Muscle layer of duodenum (tissue), 2 donors: ENCODE data around the gene MESD.

Source experiments
- H3K27ac ChIP-seq: one replicate; pipeline ENCODE4 v1.7.0; 2013; ENCODE audit warnings: mild to moderate bottlenecking, low read length
- H3K27me3 ChIP-seq: one replicate; pipeline ENCODE4 v1.7.0; 2013; ENCODE audit warnings: low read depth, mild to moderate bottlenecking, control low read depth, low read length
- H3K36me3 ChIP-seq, 2 donors: one replicate each; pipeline ENCODE4 v1.7.0; 2013; ENCODE audit warnings: low read length in 2 of 2, control low read depth in 1 of 2, mild to moderate bottlenecking in 1 of 2; ENCODE audit not compliant: insufficient read depth in 2 of 2, control insufficient read depth in 1 of 2
- H3K4me1 ChIP-seq, 2 donors: one replicate each; pipeline ENCODE4 v1.7.0; 2013; ENCODE audit warnings: low read length in 2 of 2, mild to moderate bottlenecking in 2 of 2, control low read depth in 1 of 2, moderate library complexity in 1 of 2; ENCODE audit not compliant: insufficient read depth in 2 of 2, control insufficient read depth in 1 of 2
- H3K4me3 ChIP-seq, 2 donors: one replicate each; pipeline ENCODE4 v1.7.0; 2013; ENCODE audit warnings: low read length in 2 of 2, low read depth in 1 of 2, mild to moderate bottlenecking in 1 of 2
- H3K9me3 ChIP-seq, 2 donors: one replicate each; pipeline ENCODE4 v1.7.0; 2013; ENCODE audit warnings: low read length in 2 of 2, control low read depth in 1 of 2, mild to moderate bottlenecking in 1 of 2; ENCODE audit not compliant: control insufficient read depth in 1 of 2
- donor health status: healthy.

The MESD gene

GRCh38 chr15:81000144-81000623 is 10.6 kb upstream of the MESD start:
- Histone ChIP-seq H3K9me3 (no peaks in the 10 kb centered on the region), H3K27ac (peak overlapping the region; percentile 88), H3K4me1 (peaks cover 0 to 23% of the 10 kb centered on the region in 2 donors), H3K36me3 (peaks cover 0 to 9% of the 10 kb centered on the region in 2 donors), H3K4me3 (peak overlapping the region; percentile 76 to 77), H3K27me3 (no peaks in the 10 kb centered on the region)

- H3K4me1 ChIP-seq, result peaks cover 0 to 23% of the 10 kb centered on the region in 2 donors
- H3K4me3 ChIP-seq, result peak overlapping the region; percentile 76 to 77
- H3K27me3 ChIP-seq, result no peaks in the 10 kb centered on the region
- peaks cover 0 to 9% of the 10 kb centered on the region in 2 donors for H3K36me3 ChIP-seq
- peak overlapping the region; percentile 88 for H3K27ac ChIP-seq
- no peaks in the 10 kb centered on the region for H3K9me3 ChIP-seq
Measured at GRCh38 chr15:80999623-81000036, 10.0 kb upstream of the MESD start.

GRCh38 chr15:80998251-80998650 is 8.6 kb upstream of the MESD start:
- no peak overlapping the region for H3K27ac ChIP-seq
- peaks cover 0 to 6% of the 10 kb centered on the region in 2 donors for H3K36me3 ChIP-seq
- no peaks in the 10 kb centered on the region for H3K27me3 ChIP-seq
- no peak overlapping the region for H3K4me3 ChIP-seq
- no peaks in the 10 kb centered on the region for H3K9me3 ChIP-seq
- peaks cover 0 to 12% of the 10 kb centered on the region in 2 donors for H3K4me1 ChIP-seq

GRCh38 chr15:80997692-80998091 is 8.1 kb upstream of the MESD start:
- H3K27me3 ChIP-seq, result no peaks in the 10 kb centered on the region
- H3K36me3 ChIP-seq, result peaks cover 0 to under 1% of the 10 kb centered on the region in 2 donors
- no peaks in the 10 kb centered on the region for H3K9me3 ChIP-seq
- H3K4me3 ChIP-seq, result no peak overlapping the region
- H3K27ac ChIP-seq, result no peak overlapping the region
- peaks cover 0 to 7% of the 10 kb centered on the region in 2 donors for H3K4me1 ChIP-seq

- H3K27me3 ChIP-seq, result no peaks in the 10 kb centered on the region
- H3K4me1 ChIP-seq, result peaks cover under 1 to 5% of the 10 kb centered on the region in 2 donors
- H3K4me3 ChIP-seq, result no peak overlapping the region
- no peak overlapping the region for H3K27ac ChIP-seq
- no peaks in the 10 kb centered on the region for H3K9me3 ChIP-seq
- H3K36me3 ChIP-seq, result no peaks in the 10 kb centered on the region
Measured at GRCh38 chr15:80996247-80996646, 6.6 kb upstream of the MESD start.

GRCh38 chr15:80992441-80992840 is 2.8 kb upstream of the MESD start:
- Histone ChIP-seq H3K36me3 (no peaks in the 10 kb centered on the region), H3K27me3 (no peaks in the 10 kb centered on the region), H3K4me3 (no peak overlapping the region), H3K9me3 (no peaks in the 10 kb centered on the region), H3K27ac (no peak overlapping the region), H3K4me1 (peaks cover 21 to 29% of the 10 kb centered on the region in 2 donors)

- H3K27ac ChIP-seq, result no peak overlapping the region
- no peak overlapping the region for H3K4me3 ChIP-seq
- H3K36me3 ChIP-seq, result no peaks in the 10 kb centered on the region
- H3K4me1 ChIP-seq, result peaks cover 21 to 33% of the 10 kb centered on the region in 2 donors
- no peaks in the 10 kb centered on the region for H3K9me3 ChIP-seq
- H3K27me3 ChIP-seq, result no peaks in the 10 kb centered on the region
Measured at GRCh38 chr15:80992006-80992405, 2.4 kb upstream of the MESD start.

GRCh38 chr15:80991421-80991820 is 1.8 kb upstream of the MESD start:
- Histone ChIP-seq H3K27ac (peak overlapping the region; percentile 93), H3K9me3 (no peaks in the 10 kb centered on the region), H3K27me3 (no peaks in the 10 kb centered on the region), H3K36me3 (no peaks in the 10 kb centered on the region), H3K4me3 (no peak overlapping the region), H3K4me1 (peaks cover 21 to 39% of the 10 kb centered on the region in 2 donors)

GRCh38 chr15:80990955-80991354 is 1.3 kb upstream of the MESD start:
- no peak overlapping the region for H3K4me3 ChIP-seq
- H3K27me3 ChIP-seq, result no peaks in the 10 kb centered on the region
- H3K9me3 ChIP-seq, result no peaks in the 10 kb centered on the region
- H3K27ac ChIP-seq, result peak overlapping the region; percentile 93
- peaks cover 21 to 39% of the 10 kb centered on the region in 2 donors for H3K4me1 ChIP-seq
- H3K36me3 ChIP-seq, result no peaks in the 10 kb centered on the region

- H3K27ac ChIP-seq, result peak overlapping the region; percentile 82
- no peaks in the 10 kb centered on the region for H3K36me3 ChIP-seq
- no peaks in the 10 kb centered on the region for H3K9me3 ChIP-seq
- peak overlapping the region; percentile 94 to 95 for H3K4me3 ChIP-seq
- peaks cover 21 to 39% of the 10 kb centered on the region in 2 donors for H3K4me1 ChIP-seq
- H3K27me3 ChIP-seq, result no peaks in the 10 kb centered on the region
Measured at GRCh38 chr15:80989081-80989517, 520 bp downstream of the MESD start.

- H3K36me3 ChIP-seq, result no peaks in the 10 kb centered on the region
- H3K27ac ChIP-seq, result no peak overlapping the region
- H3K27me3 ChIP-seq, result no peaks in the 10 kb centered on the region
- H3K4me3 ChIP-seq, result peak overlapping the region; percentile 94 to 95
- peaks cover 21 to 39% of the 10 kb centered on the region in 2 donors for H3K4me1 ChIP-seq
- H3K9me3 ChIP-seq, result no peaks in the 10 kb centered on the region
Measured at GRCh38 chr15:80988148-80988796, 1.3 kb downstream of the MESD start.

- no peak overlapping the region for H3K27ac ChIP-seq
- no peaks in the 10 kb centered on the region for H3K27me3 ChIP-seq
- no peak overlapping the region for H3K4me3 ChIP-seq
- no peaks in the 10 kb centered on the region for H3K9me3 ChIP-seq
- no peaks in the 10 kb centered on the region for H3K36me3 ChIP-seq
- H3K4me1 ChIP-seq, result peaks cover 21 to 34% of the 10 kb centered on the region in 2 donors
Measured at GRCh38 chr15:80986487-80986886, 3.1 kb downstream of the MESD start.
